Stimulated activated naive CD8-positive, alpha-beta T cell treated with anti-CD3 and anti-CD28 coated beads, Interleukin-15, Interleukin-2, amounts not matched to agents 100 ng/mL and 50 ng/mL, for 24 hours (primary cell): ENCODE results near the gene SCFD2.
"Not testable (repeated sequence)": the region's sequence is repeated elsewhere in the genome, so short reads cannot be mapped to it uniquely, and the experiment has no call there.

Source experiments
- H3K27ac Mint-ChIP-seq: one replicate; pipeline ENCODE4 v1.8.0; 2021; ENCODE audit warnings: mild to moderate bottlenecking, mixed read lengths
- H3K27me3 Mint-ChIP-seq: one replicate; pipeline ENCODE4 v1.8.0; 2021; ENCODE audit warnings: mixed read lengths
- H3K36me3 Mint-ChIP-seq: one replicate; pipeline ENCODE4 v1.8.0; 2021; ENCODE audit warnings: low read depth, mixed read lengths
- H3K4me1 Mint-ChIP-seq: one replicate; pipeline ENCODE4 v1.8.0; 2021; ENCODE audit warnings: low read depth, mixed read lengths
- H3K4me3 Mint-ChIP-seq: one replicate; pipeline ENCODE4 v1.8.0; 2021; ENCODE audit warnings: mild to moderate bottlenecking, mixed read lengths
- H3K9me3 Mint-ChIP-seq: one replicate; pipeline ENCODE4 v1.8.0; 2021; ENCODE audit warnings: mixed read lengths

The SCFD2 gene

DNA sequence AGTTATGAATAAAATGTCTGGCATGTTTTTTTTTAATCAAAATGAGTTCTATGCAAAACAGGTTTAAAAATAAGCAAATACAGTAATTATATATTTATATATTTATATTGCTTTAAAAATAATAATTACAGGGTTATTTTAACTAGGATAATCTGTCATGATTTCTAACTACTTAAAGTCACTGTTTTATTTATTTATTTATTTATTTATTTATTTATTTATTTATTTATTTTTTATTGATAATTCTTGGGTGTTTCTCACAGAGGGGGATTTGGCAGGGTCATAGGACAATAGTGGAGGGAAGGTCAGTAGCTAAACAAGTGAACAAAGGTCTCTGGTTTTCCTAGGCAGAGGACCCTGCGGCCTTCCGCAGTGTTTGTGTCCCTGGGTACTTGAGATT is 129.2 kb downstream of the SCFD2 start:
- H3K36me3 Mint-ChIP-seq: peaks cover 35% of the 10 kb centered on the region
- not testable (repeated sequence) for H3K4me3 Mint-ChIP-seq, H3K4me1 Mint-ChIP-seq, H3K27ac Mint-ChIP-seq, H3K9me3 Mint-ChIP-seq, H3K27me3 Mint-ChIP-seq

DNA sequence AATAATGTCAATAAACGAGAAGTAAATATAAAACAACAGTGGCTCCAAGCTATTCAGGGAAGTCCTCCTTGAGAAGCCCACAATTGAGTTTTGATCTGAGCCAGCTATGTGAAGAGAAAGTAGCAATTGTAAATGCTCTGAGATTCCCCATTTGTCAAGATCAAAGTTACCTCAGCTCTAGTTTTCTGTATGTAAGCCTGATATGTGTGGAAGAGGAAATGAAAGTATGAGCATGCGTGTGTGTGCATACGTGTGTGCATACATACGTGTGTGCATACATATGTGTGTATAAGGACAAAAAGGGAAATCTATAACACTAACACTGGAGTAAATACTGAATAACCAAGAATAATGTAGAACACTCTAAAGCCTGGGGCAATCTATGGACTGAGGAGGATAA is 130.3 kb downstream of the SCFD2 start:
- Mint-ChIP-seq H3K4me3 (no peak overlapping the region), H3K9me3 (no peaks in the 10 kb centered on the region), H3K27ac (no peak overlapping the region), H3K36me3 (peaks cover 36% of the 10 kb centered on the region), H3K27me3 (no peaks in the 10 kb centered on the region), H3K4me1 (peaks cover 5% of the 10 kb centered on the region)

DNA sequence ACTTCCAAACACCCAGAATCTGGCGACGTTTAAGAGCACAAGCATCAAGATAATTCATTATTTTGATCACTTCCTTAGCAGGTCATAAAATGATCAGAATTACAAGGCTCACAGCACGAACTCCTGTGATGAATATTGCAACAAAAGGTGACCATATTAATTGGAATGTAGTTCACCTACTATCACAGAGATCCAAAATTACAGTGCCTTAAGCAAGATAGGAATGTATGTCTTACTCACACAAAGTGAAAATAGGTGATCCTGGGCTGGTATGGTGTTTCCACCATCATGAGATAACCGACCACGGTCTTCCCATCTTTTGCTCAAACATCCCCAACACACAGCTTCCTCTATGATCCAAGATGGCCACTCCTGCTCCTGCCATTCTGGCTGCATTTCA is 131.2 kb downstream of the SCFD2 start:
- H3K4me1 Mint-ChIP-seq: peaks cover 5% of the 10 kb centered on the region
- no peak overlapping the region for H3K4me3 Mint-ChIP-seq
- no peak overlapping the region for H3K27ac Mint-ChIP-seq
- no peaks in the 10 kb centered on the region for H3K27me3 Mint-ChIP-seq
- H3K9me3 Mint-ChIP-seq: no peaks in the 10 kb centered on the region
- H3K36me3 Mint-ChIP-seq: peaks cover 28% of the 10 kb centered on the region

DNA sequence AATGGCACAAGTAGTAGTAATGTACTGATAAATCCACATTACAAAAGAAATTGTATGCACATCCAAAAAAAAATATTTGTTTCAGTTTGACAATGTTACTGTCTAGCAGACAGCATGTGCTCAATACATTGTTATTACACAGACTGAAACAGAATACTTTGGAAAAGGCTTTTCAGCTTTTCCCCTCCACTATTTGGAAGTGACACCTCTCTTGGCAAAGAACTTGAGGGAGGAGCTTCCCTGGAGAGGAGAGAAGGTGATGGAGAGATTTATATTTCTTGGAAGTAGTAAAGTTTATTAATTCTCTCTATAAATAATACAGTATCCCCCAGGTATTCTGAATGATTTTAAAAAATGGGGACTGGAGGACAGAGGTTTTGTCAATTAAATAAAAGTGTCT is 131.8 kb downstream of the SCFD2 start:
- Mint-ChIP-seq H3K36me3 (peaks cover 26% of the 10 kb centered on the region), H3K4me1 (peaks cover 5% of the 10 kb centered on the region), H3K4me3 (no peak overlapping the region)

DNA sequence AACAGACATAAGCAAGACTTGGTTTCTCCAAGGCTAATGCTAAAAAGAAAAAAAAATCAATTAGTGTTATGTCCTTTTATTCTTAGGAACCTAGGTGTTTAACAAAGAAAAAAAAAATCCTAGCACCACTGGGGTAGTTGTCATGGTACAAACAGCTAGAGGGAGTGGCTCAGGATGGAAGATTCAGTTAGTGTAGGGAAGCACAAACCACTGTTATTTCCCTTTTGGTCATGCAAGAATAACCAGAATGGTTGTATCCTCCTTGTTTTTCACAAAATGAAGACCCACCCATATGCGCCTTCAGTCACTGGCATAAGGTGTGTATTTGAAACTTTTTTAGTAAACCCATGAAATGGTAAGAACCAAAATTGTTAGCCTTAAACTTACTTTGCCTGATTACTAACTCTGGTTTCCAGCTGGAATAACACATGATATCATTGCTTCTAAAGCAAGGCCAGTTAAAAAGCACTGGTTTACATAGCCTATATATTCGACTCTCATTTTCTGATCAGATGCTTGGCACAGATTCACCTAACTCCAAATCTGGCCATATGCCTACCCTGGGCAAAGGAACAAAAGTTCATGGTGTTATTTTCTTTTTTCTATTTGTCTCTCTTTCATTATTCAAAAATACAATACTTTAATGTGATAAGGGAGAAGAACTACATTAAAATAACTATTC is 132.6 kb downstream of the SCFD2 start:
- Mint-ChIP-seq H3K4me3 (no peak overlapping the region), H3K4me1 (peaks cover 5% of the 10 kb centered on the region), H3K36me3 (peaks cover 26% of the 10 kb centered on the region), H3K9me3 (no peaks in the 10 kb centered on the region), H3K27me3 (no peaks in the 10 kb centered on the region), H3K27ac (no peak overlapping the region)

More for the DNA sequence above, 131.8 kb downstream of the SCFD2 start:
- Mint-ChIP-seq H3K27me3 (no peaks in the 10 kb centered on the region), H3K9me3 (no peaks in the 10 kb centered on the region), H3K27ac (no peak overlapping the region)

DNA sequence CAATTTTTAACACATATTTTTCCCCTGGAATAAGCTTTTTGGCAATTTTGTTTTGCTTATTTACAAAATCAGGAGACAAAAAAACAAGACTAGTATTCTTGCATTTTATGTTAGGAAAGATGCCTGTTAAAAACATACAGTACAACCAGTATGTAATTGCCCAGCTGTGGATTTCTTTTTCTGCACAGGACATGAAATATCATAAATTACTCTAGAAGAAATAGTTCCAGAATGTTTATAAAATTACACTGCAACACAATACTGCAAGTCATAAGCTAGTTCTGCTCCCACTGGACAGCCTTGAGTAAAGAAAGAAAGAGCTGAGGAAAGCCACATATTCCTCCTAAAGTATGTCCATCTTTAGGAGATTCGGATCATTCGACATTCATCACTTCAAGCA is 133.5 kb downstream of the SCFD2 start:
- Mint-ChIP-seq H3K36me3 (peaks cover 30% of the 10 kb centered on the region), H3K9me3 (no peaks in the 10 kb centered on the region), H3K4me3 (no peak overlapping the region)

DNA sequence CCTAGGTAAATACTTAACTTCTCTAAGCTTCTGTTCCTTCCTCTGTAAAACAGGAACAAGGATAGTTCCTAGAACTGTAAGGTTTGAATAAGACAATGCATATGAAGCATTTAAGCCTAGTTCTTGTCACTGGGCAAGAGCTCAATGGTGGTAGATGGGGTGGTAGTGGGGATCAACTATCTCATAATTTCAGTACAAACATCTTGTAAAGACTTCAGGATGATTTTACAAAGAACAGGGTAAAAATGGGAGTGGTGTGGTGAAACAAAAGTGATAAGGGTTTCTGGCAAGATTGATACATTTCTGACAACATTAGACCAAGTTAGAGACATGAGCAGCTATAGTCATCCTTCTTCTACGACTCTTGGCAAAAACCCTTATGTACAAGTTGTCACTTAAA is 137.8 kb downstream of the SCFD2 start:
- no peak overlapping the region for H3K27ac Mint-ChIP-seq
- H3K9me3 Mint-ChIP-seq: no peaks in the 10 kb centered on the region
- peaks cover 20% of the 10 kb centered on the region for H3K36me3 Mint-ChIP-seq
- H3K27me3 Mint-ChIP-seq: no peaks in the 10 kb centered on the region
- H3K4me1 Mint-ChIP-seq: peaks cover 5% of the 10 kb centered on the region
- H3K4me3 Mint-ChIP-seq: no peak overlapping the region

More for the DNA sequence above, 133.5 kb downstream of the SCFD2 start:
- Mint-ChIP-seq H3K27ac (no peak overlapping the region), H3K4me1 (peaks cover 5% of the 10 kb centered on the region), H3K27me3 (no peaks in the 10 kb centered on the region)

DNA sequence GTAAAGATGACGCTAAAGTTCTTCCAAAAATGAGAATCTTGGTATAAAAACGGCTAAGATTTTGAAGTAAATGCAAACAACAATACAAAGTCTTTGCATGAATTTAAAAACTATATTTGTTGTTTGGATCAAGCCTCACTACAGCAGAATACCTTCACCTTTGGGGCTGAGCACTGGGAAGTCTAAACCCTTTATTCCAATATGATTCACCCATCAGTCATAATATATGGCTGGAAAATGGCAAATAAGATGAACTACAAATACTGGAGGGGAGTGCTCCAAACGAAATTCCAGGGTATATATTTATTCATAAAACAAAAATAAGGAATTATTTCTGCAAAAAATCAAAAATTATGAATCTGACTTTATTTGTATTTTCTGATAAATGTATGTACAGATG is 138.4 kb downstream of the SCFD2 start:
- H3K27ac Mint-ChIP-seq: no peak overlapping the region
- H3K27me3 Mint-ChIP-seq: no peaks in the 10 kb centered on the region
- H3K9me3 Mint-ChIP-seq: no peaks in the 10 kb centered on the region
- peaks cover 17% of the 10 kb centered on the region for H3K36me3 Mint-ChIP-seq
- H3K4me3 Mint-ChIP-seq: no peak overlapping the region
- H3K4me1 Mint-ChIP-seq: peaks cover 1% of the 10 kb centered on the region

DNA sequence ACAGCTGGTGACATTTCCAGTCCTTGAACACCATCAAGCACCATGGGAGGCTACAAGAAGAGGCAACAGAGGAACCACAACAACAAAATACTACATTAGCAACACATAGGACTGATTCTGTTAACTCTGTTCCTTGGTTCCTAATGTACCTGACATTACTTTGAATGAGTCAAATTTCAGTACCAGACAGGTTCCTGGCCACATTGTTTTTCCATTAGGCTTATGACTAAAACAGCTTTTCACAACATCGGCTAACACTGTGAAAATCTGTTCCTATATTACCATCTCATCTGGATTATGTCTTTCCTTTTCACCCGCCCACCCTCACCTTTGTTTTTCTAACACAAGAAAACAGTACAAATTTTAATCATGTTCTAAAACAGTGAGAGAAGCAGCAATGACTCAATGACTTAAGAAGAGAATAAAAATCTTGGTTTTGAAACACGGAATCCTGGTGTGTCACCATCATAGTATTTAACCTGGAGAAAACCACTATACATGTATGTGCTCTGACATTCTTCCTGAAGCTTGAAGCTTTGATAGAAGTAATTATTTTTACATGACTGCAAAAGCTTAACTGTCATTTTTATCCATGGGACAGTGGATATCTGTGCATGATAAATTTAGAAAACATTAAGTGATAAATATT is 143.9 kb downstream of the SCFD2 start:
- no peaks in the 10 kb centered on the region for H3K27me3 Mint-ChIP-seq
- no peak overlapping the region for H3K27ac Mint-ChIP-seq
- H3K4me3 Mint-ChIP-seq: no peak overlapping the region
- H3K4me1 Mint-ChIP-seq: no peaks in the 10 kb centered on the region
- peaks cover 11% of the 10 kb centered on the region for H3K9me3 Mint-ChIP-seq
- peaks cover 25% of the 10 kb centered on the region for H3K36me3 Mint-ChIP-seq

DNA sequence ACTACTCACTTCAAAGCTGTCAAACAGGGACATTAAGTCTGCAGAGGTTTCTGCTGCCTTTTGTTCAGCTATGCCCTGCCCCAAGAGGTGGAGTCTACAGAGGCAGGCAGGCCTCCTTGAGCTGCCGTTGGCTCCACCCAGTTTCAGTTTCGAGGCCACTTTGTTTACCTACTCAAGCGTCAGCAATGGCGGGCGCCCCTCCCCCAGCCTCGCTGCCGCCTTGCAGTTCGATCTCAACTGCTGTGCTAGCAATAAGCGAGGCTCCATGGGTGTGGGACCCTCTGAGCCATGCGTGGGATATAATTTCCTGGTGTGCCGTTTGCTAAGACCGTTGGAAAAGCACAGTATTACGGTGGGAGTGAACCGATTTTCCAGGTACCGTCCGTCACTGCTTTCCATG is 146.7 kb downstream of the SCFD2 start:
- not testable (repeated sequence) for H3K27ac Mint-ChIP-seq, H3K4me3 Mint-ChIP-seq, H3K27me3 Mint-ChIP-seq, H3K4me1 Mint-ChIP-seq
- Mint-ChIP-seq H3K36me3 (peaks cover 25% of the 10 kb centered on the region), H3K9me3 (peaks cover 11% of the 10 kb centered on the region)

DNA sequence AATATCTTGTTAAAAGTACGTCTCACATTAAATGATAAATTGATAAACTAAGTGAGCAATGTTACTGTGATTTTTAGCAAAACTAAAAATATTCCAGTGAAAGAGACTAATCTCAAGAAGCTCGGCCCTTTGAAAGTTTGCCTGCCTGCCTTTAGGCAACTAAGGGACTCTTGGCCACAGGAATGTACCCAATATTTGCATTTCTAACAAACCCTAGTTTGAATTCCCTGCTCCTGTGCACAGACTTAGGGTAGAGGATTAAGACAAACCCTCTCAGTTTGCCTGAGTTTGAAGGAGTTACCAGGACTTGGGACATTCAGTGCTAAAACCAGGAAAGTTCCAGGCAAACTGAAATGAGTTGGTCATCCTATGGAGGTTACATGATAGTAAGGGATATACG is 157.1 kb downstream of the SCFD2 start:
- H3K9me3 Mint-ChIP-seq: peaks cover 4% of the 10 kb centered on the region
- H3K36me3 Mint-ChIP-seq: peaks cover 35% of the 10 kb centered on the region
- no peak overlapping the region for H3K4me3 Mint-ChIP-seq
- H3K27me3 Mint-ChIP-seq: no peaks in the 10 kb centered on the region
- no peaks in the 10 kb centered on the region for H3K4me1 Mint-ChIP-seq
- no peak overlapping the region for H3K27ac Mint-ChIP-seq

DNA sequence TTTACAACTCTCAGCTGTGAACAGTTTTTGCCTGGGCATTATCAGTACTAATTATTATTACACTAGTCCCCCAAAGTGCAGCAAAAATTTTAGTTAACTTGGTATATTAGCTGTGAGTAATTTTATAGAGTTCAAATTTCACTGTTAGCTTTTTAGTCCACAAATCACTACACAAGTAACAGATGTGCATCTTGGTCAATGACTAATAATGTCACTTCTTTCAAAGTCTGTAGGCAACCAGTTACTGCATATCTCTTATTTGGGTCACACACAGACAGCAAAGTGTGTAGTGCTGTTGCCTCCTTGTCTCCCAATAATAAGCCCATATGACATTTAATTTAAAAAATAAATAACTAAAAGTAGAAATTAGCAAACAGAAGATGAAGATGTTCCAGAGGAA is 159.9 kb downstream of the SCFD2 start:
- H3K4me3 Mint-ChIP-seq: no peak overlapping the region
- no peak overlapping the region for H3K27ac Mint-ChIP-seq
- H3K4me1 Mint-ChIP-seq: no peaks in the 10 kb centered on the region
- peaks cover 31% of the 10 kb centered on the region for H3K36me3 Mint-ChIP-seq
- no peaks in the 10 kb centered on the region for H3K9me3 Mint-ChIP-seq
- H3K27me3 Mint-ChIP-seq: no peaks in the 10 kb centered on the region

DNA sequence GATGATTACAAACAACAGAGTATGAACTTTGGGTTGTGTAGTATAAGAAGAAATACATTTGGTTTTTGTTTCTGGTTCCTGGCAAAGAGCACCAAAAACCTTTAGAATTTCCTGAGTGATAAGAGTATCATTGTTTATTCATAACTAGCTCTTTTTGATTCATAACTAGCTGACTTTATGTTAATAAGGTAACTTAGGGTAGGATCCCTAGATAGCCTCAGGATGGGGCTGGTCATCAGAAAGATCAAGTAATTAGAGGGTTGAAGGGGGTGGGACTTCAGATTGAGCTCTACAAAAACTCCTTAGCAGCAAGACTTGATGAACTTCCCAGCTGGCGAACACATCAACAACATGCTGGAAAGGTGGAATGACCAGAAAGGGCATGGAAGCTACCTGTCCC is 166.5 kb downstream of the SCFD2 start:
- H3K36me3 Mint-ChIP-seq: peaks cover 13% of the 10 kb centered on the region
- no peaks in the 10 kb centered on the region for H3K4me1 Mint-ChIP-seq

DNA sequence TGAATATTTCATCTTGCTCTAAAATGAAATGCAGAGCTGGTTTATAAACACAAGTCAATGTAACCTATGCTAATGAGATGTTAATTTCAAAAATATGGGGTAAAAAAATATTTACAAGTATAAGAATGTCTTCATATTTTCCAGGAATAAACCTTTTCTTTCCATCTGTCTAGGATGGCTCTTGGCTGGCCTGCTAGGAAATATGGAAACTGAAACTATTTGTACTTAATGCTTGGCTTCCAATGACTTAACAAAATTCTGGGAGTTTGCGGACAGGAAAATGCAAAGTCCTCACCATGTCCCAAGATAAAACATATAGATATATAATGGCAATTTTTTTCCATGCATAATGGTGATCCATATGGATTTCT is 168.1 kb downstream of the SCFD2 start:
- no peaks in the 10 kb centered on the region for H3K27me3 Mint-ChIP-seq
- H3K27ac Mint-ChIP-seq: no peak overlapping the region
- H3K36me3 Mint-ChIP-seq: no peaks in the 10 kb centered on the region
- no peak overlapping the region for H3K4me3 Mint-ChIP-seq
- no peaks in the 10 kb centered on the region for H3K9me3 Mint-ChIP-seq
- H3K4me1 Mint-ChIP-seq: no peaks in the 10 kb centered on the region

More for the DNA sequence above, 166.5 kb downstream of the SCFD2 start:
- Mint-ChIP-seq H3K4me3 (no peak overlapping the region), H3K27ac (no peak overlapping the region), H3K27me3 (no peaks in the 10 kb centered on the region), H3K9me3 (no peaks in the 10 kb centered on the region)

DNA sequence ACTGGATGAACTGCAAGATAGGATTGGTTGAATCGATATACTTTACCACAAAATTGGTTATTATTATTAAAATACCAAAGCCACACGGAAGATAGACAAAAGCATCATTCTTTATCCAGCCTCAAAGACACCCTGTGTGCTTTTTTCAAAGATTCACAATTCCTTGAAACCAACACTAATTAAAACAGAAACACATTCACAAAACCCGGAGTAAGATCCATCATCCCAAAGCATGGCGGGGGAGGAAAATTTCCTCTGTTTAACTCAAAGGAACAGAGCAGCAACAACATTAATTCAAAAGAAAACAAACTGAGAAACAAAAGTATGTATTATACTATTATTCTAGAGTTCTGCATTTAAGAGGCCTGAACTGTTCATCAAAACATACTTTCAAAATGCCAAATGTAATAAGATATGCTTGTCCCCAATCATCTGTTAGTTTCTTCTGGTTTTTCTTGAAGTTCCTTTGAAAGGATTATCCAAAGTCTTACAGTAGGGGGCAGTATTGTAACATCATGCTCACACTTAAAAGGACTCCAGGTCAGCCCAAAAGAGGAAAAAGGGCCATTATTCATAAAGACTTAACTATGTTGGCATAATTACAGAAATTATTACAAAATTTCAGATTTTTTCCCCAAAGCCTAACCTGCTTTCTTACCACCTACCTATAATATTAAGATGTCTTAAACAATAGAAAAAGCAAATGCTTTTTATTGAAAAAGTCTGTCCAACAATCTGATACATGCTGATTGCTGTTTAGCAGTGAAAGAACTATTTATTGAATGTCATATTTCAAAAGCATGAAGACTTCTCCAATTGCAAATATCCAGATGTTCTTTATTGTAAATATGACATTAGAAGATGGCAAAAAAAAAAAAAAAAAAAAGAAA is 168.7 kb downstream of the SCFD2 start:
- Mint-ChIP-seq H3K36me3 (no peaks in the 10 kb centered on the region), H3K9me3 (no peaks in the 10 kb centered on the region), H3K27me3 (no peaks in the 10 kb centered on the region), H3K27ac (no peak overlapping the region), H3K4me1 (no peaks in the 10 kb centered on the region), H3K4me3 (no peak overlapping the region)
